NCI-H2227 (cell line): ENCODE measurements around the gene ESYT1.
"Not testable (repeated sequence)": the region's sequence is repeated elsewhere in the genome, so short reads cannot be mapped to it uniquely, and the experiment has no call there.

Source experiments
- DNase-seq: peaks from one replicate; lab custom pipeline; 2025; ENCODE audit not compliant: unreplicated experiment; lab: John Stamatoyannopoulos, UW

ESYT1 gene

DNA sequence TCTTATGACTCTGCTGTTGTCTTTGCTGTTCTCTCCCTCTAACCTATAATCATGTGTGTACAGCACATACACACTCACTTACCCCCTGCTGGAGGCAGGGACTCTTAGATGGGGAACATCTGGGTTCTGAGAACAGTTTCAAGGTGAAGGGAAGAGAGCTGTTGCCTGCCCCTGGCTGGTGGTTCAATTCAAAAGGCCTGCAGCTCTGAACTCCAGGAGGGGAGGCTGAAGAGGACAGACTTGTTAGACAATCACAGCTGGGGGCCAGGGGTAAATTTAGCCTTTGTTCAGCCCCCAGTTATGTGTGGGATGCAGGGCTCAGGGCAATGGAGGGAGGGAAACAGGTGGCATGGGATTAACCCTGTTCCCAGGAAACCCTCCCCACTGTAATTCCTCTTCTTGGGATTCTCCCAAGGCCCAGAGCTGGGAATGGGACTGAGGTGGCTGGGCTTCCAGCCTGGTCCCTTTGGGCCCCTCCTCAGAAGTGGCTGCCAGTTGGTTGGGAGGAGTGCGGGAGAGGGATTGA is 26.2 kb downstream of the ESYT1 start:
- DNase-seq: peak; percentile 87

DNA sequence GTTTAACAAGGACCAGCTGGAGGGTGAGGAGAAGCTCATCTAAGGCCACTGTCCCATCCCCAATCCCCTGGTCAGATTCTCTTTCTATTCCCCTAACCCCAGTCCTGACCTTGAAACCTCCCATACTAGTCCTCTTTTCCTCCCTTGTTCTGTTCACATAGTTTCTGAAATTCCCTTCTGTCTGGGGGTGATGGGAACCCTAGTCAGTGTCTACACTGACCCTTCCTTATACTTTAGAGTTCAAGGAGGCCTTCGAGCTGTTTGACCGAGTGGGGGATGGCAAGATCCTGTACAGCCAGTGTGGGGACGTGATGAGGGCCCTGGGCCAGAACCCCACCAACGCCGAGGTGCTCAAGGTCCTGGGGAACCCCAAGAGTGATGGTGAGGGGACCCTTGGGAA is 26.8 kb downstream of the ESYT1 start:
- no peak for DNase-seq

DNA sequence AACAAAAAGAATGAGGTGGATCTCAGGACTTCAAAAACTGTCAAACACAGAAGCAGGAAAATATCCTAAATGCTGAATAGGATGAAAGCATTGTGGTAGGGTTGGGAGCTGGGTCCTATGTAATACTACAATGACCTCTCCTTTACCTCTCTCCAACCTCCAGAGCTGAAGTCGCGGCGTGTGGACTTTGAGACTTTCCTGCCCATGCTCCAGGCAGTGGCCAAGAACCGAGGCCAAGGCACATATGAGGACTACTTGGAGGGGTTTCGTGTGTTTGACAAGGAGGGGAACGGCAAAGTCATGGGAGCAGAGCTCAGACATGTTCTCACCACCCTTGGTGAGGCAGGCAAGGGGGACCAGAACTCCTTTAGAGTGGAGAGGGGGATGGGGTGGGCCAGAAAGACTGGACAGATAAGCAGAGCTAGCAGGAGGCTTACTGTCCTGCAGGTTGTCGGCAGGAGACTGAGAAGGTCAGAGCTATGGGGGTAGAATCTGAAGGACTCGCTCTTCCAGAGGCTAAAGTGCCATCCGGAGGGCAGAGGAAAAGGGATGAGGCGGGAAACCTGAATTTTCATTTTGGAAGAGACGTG is 27.3 kb downstream of the ESYT1 start:
- no peak for DNase-seq

DNA sequence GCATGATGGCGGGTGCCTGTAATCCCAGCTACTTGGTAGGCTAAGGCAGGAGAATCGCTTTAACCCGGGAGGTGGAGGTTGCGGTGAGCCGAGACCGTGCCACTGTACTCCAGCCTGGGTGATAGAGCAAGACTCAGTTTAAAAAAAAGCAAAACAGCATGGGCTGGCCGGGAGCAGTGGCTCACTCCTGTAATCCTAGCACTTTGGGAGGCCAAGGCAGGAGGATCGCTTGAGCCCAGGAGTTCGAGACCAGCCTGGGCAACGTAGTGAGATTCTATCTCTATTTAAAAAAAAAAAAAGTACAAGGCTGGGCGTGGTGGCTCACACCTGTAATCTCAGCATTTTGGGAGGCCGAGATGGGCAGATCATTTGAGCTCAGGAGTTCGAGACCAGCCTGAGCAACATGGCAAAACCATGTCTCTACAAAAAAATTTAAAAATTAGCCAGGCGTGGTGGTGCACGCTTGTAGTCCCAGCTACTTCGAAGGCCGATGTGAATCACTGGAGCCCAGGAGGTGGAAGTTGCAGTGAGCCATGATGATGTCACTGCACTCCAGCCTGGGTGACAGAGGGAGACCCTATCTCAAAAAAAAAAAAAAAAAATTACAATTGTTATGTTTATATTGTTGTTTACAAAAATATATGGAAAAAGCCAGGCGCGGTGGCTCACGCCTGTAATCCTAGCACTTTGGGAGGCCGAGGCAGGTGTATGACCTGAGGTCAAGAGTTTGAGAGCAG is 28.6 kb downstream of the ESYT1 start:
- DNase-seq: not testable (repeated sequence)

DNA sequence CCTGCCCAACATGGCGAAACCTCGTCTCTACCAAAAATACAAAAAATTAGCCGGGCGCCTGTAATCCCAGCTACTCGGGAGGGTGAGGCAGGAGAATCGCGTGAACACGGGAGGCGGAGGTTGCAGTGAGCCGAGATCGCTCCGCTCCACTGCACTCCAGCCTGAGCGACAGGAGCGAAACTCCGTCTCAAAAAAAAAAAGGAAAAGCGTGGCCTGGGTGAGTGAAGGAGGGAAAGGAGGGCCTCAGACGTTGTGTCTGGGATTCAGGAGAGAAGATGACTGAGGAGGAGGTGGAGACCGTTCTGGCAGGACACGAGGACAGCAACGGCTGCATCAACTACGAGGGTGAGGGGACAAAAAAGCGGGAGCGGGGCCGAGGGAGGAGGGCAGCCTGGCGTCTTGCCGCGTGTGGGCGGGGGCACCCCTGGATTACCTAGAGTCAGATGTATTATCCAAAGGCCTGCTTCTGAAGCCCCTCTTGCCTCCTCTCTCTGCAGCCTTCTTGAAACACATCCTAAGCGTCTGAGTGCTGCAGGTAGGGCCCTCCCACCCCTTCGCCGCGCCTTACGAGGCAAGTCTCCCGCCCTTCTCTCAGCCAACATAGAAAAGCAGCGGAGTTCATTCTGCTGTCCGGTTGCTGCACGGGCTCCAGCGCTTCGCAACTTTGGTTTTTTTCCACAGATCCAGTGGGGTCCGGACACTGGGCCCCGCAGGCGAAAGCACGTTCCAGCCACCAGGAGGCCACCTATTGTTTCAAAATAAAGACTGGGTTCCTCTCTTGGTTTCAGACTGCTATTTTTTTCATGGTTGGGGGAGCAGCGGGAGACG is 29.3 kb downstream of the ESYT1 start:
- peak; percentile 84 for DNase-seq

DNA sequence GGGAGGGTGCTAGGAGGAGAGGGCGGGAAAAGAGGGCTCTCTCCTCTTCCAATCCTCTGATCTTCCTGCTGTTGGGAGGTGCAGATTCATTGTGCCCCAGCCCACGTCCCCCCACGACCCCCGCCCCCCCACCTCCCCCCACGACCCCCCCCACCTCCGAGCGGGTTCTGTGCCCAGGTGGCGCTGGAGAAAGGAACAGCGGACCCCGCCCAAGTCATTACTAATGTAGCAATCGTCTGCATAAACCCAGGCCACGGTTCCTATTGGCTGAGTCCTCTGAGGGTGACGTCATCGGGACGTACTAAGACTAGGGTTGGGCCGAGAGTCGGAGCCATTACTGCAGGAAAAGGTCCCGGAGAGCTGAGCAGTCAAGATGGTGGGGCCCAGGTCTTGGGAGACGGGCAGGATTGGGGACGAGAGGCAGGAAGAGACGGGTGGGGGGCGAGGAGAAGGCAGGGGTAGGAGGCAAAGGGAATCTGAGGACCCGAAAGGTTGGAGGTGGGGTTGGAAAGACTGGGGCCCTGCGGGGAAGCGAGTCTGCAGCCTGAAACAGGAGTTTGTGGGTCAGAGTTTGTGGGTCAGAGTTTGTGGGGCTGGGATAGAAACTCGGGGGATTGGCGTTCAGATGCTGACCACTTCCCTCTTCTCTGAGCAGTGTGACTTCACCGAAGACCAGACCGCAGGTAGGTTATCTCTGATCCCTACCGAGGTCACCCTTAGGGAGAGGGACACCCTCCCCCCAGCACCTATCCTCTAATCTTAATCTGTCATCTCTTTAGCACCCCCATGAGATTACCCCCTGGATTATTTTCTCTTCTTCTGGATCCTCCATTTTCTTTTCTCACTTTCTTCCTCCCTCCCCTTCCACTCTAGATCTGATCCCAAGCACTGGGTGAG is 30.2 kb downstream of the ESYT1 start, which contains the start of gene MYL6:
Gene MYL6, plus strand, starts transcription at position 331 of the 897 bp plus-strand sequence. Its CDS starts 43 bp downstream, at position 374.
- DNase-seq: peak; percentile 96

DNA sequence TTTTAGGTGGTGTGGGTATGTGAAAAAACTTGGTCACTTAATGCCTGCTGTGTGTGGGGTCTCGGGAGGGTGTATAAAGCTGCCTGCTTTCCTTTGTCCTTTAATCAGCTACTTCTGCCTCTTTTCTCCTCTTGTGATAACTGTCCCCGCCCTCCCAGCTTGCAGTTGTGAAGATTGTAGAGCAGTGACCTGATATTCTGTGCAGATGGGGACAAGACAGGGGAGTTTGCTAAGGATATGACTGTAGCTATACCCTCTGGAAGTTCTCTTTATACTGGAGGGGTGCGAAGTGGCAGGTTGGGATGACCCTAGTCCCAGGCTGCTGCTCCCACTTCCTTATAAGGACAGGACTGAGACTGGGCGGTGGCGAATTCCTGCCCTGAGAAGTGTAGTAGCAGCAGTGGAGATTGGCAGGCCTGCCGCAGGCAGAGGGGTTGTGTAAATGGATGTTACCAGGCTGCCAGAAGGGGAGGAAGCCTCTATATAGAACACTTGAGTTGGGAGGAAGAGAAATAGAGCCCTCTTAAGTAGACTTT is 30.9 kb downstream of the ESYT1 start:
- DNase-seq: peak; percentile 42

DNA sequence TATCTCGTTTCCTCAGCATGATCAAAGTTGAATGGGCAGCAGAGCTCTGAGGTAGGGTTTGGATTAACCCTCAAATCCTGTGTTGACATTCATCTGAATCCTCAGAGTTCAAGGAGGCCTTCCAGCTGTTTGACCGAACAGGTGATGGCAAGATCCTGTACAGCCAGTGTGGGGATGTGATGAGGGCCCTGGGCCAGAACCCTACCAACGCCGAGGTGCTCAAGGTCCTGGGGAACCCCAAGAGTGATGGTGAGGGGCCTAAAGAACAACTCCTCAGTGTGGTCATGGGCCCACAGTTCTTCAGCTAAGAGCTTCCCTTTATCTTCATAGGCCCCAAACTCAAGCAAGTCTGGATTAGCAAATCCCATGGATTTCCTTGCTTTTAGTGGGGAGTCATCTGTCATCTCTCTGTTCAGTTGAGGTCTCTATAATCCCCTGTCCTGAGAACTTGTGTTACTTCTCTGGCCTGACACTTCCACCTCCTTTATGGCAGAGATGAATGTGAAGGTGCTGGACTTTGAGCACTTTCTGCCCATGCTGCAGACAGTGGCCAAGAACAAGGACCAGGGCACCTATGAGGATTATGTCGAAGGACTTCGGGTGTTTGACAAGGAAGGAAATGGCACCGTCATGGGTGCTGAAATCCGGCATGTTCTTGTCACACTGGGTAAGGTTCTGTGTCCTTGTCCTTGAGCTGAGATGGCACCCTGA is 31.6 kb downstream of the ESYT1 start:
- no peak for DNase-seq

DNA sequence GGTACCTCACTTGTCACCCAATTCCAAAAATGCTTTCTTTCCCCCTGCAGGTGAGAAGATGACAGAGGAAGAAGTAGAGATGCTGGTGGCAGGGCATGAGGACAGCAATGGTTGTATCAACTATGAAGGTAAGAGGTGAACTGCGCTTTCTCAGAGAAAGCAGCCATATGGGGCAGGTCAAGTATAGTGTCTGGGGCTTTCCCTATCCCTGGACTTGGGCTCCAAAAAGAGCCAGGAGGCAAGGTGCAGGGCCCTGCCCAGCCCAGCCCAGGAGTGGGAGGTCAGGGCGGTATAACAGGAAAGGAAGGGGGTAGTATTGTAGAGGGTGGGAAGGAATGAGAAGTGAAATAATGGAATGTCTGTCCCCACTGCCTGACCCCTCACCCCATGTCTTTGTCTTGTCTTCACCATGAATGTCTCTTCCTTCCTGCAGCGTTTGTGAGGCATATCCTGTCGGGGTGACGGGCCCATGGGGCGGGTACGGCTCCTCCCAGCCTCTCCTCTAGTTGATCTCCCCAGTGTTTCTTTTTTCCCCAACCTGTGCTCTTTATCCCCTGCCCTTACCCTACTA is 32.2 kb downstream of the ESYT1 start:
- no peak for DNase-seq

DNA sequence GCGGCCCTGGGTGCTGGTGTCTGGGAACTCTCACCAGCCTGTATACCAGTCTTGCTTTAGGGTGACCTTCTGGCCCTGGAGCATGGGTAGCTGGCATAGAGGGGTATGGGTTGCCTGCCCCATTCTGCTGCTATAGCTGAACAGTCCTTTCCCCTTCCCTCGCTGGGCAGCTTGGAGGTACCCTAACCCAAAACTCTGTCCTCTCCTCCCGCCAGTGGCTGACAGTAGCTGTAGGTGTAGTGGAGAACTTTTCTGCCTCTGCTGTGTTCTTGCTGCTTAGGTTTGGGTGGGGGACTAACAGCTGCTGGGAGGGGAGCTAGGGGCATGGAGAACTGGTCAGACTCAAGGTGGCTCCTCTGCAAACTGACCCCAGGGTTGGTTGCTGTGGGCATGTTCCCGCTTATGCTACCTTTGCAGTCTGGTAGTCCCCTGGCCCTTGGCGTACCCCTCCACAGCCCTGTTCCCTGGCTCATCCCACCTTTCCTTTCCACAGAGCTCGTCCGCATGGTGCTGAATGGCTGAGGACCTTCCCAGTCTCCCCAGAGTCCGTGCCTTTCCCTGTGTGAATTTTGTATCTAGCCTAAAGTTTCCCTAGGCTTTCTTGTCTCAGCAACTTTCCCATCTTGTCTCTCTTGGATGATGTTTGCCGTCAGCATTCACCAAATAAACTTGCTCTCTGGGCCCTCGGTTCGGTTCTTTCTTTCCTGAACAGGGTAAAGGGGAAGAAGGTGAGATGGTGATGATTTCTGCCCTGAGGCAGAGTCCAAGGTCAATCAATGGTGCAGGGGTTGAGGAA is 33.0 kb downstream of the ESYT1 start:
- DNase-seq: no peak

DNA sequence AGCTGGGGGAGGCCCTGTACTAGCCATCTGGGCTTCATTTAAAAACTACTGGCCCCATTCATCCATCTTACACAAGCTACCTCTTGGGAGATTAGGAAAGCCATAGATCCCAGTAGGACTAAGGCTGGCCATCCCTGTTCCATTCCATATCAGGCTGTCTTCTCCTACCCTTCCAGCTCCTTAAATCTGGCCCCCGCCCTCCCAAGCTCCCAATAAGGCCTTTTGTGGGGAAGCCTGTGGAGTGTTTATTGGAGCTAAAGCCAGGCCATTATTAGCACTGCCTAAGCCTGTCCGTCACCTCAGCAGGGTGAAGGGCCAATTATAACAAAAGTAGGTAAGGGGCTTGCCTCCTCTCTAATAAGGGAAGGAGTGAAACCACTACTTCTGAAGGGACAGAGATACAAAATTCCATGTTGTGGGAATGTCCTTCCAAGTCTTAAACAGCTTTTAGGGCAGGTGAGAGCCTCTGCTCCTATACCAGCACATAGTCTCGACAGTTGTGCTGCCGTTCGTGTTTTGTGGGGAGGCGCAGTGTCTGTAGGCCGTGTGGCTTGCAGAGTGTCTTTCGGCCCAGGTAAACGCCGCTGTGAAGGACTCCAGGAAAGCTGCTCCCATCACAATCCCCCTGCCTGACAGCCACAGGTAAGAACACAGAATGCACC is 33.8 kb downstream of the ESYT1 start:
- DNase-seq: peak; percentile 8

DNA sequence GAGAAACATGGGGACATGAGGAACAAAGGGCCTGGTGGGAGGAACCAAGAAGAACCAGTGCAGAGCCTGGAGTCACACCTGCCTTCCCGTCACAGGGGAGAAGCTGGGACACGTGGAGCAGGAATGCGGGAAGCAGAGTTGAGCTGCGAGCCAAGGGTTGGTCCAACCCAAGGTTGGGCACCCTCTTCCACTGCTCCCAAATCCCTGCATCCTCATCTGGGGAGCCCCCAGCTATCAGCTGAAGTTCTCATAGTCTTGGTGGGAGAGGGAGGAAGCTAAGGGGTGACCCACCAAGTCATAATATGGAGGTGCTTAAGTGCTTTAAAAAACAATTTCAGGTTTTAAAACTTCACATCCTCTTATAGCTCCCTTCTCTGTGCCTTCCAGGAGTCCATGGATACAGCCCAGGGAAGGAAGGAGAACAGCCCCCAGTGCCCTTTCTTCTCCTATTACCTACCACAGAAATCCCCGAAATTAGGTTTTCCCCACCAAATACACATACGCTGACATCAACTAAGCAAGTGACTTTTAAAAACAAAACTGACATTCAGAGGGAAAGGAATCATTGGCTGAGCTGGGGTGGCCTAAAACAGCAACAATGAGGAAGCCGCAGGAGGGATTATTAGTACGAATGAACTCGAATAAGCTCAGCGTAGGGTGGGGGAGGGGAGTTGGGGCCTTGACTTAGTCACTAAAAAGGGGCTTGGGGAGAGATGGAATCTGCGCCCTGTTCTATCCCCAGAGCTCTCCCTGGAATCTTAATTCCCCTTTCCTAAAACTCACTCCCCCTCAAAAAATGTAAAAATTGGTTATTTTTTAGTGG is 34.6 kb downstream of the ESYT1 start:
- no peak for DNase-seq

DNA sequence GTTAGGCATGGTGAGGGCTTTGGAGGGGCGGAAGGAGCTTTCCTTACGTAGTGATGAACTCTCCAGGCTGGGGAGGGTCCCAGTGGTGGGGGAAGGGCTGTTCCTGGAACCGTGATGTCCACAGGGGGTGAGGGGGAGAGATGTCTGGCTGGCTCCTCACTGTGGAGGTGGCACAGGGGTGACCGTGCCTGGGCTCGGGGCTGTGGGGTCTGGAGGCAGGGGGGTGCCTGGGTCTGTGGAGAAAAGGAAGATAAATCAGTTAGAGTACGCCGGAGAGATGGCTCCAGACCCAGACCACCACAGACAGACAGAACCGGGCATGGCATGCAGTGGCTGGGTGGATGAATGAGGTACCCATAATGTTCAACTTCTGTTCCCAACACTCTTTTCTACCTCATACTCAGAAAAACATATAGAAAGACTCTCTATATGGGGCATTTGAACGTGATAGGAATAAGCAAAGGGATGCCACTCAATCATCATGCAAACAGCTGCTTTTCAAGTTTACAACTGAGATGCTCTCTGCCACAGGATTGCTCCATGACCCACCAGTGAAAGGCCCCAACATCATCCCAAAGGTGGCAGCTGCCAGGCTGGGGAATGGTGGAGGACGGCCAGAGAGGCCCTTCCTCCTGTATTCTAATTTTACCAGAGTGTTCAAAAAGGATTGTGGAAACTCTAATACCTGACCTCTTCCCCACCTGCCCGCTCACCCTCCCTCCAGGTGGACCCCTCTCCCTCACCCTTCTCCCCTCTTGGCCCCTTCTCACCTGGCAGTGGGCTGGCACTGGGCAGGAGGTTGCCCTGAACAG is 35.7 kb downstream of the ESYT1 start:
- DNase-seq: no peak

DNA sequence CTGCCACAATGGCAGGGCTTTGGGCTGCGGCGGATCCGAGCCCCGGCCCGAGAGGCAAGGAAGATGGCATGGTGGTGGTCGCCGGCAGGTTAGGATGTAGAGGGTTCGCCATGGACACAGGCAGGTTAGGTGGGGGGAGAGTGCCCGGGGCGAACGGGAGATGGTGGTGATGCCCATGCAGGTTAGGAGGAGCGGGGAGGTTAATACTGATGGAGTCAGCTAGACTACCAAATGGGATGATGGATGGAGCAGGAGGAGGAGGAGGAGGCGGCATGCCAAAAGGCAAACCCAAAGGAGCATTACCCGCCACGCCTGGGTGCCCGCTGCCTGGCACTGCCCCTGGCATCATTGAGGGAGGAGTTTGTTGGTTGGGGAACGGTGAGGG is 36.3 kb downstream of the ESYT1 start:
- DNase-seq: no peak

DNA sequence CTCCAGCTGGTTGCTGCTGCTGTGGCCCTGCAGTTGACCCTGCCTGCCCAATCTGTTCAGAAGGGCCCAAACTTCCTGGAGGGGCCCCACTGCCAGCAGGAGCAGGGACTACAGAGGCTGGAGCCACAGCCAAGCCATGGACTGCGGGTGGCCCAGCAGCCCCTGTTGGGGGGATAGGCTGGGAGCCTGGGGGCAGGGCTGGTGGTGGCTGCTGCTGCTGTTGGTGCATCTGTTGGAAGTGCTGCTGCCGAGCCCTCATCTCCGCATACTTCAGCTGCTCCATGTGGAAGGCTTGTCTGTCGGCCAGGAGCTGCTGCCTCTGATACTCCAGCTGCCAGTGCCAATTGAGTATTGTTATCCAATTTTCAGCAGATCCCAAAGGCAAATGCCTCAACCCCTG is 37.3 kb downstream of the ESYT1 start:
- no peak for DNase-seq

DNA sequence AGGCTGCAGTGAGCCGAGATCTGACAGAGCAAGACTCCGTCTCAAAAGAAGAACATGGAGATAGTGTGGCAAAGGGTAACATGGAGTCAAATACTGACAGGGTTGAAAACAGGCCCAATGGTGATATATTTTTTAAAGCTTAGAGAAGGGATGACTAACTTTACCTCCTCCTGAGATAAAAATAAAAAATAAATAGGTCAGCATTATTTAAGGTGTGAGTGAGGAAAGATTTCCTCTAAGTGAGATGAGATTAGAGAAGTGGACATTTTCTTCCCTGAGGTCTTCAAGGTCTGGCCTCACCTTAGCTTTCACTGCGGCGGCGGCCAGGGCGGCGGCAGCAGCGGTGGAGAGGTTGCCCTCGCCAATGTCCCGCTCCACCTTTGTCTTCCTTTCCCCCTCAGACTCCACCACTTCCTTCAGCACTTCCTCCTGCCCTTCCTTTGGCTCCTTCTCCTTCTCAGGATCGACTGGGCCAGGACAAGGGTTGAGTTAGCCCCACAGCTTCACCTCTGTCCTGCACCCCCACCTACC is 41.2 kb downstream of the ESYT1 start:
- DNase-seq: no peak
